GM19452 (cell line): Measurements from ENCODE around the gene UGT1A10.
"Not testable (repeated sequence)": the region's sequence is repeated elsewhere in the genome, so short reads cannot be mapped to it uniquely, and the experiment has no call there.

ENCODE experiments used
- ATAC-seq: cut with Tn5 transposase; IDR thresholded peaks from one replicate; pipeline ENCODE4 v1.9.1; 2021; ENCODE audit not compliant: unreplicated experiment

Gene UGT1A10

GRCh38 chr2:233736868-233737653 is 100.8 kb downstream of the UGT1A10 start:
- ATAC-seq = not testable (repeated sequence)

- ATAC-seq = no peak
These were observed 104.6 kb downstream of the UGT1A10 start for GRCh38 chr2:233740870-233741269.

DNA sequence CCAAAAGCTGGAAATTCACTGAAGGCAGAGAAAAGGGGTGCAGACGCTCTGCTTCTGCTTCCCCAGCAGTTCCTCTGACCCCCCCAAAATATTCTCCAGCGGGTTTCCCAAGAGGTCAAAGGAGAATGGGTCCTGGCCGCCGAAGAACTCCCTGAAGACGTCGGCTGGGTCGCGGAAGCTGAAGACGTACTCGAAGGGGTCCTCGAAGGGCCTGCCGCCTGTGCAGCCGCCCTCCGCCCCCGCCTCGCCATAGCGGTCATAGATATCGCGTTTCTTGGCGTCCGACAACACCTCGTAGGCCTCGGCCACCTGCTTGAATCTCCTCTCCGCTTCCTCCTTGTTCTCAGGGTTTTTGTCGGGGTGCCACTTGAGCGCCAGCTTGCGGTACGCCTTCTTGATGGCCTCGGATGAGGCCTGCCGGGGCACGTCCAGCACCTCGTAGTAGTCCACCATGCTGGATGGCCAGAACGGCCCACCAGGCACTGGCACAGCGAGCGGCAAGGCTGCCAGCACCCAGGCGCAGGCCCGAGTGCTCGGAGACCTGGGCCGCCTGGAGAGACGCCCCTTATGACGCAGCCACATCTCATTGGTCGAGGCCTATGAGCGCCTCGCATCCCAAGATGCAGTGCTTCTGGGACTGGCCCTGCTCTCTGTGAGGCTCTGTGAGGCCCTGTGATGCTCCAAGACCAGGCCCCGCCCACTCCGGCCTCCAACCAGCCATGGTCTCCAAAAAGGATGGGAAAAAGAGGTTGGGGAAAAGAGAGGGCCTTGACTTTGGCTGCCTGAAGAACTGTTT is 107.4 kb downstream of the UGT1A10 start:
- ATAC-seq = no peak

- ATAC-seq = no peak
These were observed 109.0 kb downstream of the UGT1A10 start for GRCh38 chr2:233745073-233745755.

DNA sequence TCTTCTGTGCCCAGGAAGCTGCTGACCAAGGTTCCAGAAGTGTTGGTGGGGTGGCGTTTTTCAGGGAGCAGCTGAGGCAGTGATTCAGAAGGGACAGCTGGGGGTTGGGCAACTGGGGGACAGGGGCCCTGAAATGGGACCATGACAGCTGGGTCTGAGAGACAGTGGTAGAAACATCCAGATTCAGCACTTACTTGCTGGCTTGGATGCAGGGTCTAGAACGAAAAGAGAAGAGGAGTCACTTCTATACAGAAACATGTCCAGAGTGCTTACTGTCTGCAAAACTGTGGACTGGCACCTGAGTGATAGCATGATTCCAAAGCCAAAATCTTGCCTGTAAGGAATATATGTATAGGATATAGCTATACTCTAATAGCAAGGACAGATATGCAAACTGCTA is 109.6 kb downstream of the UGT1A10 start:
- ATAC-seq = not testable (repeated sequence)

GRCh38 chr2:233746475-233747282 is 110.4 kb downstream of the UGT1A10 start:
- no peak for ATAC-seq

DNA sequence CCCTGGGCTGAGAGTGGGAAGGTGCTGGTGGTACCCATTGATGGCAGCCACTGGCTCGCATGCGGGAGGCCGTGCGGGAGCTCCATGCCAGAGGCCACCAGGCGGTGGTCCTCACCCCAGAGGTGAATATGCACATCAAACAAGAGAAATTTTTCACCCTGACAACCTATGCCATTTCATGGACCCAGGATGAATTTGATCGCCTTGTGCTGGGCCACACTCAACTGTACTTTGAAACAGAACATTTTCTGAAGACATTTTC is 111.0 kb downstream of the UGT1A10 start:
- ATAC-seq = no peak

- not testable (repeated sequence) for ATAC-seq
These were observed 114.4 kb downstream of the UGT1A10 start for GRCh38 chr2:233750689-233751088.

DNA sequence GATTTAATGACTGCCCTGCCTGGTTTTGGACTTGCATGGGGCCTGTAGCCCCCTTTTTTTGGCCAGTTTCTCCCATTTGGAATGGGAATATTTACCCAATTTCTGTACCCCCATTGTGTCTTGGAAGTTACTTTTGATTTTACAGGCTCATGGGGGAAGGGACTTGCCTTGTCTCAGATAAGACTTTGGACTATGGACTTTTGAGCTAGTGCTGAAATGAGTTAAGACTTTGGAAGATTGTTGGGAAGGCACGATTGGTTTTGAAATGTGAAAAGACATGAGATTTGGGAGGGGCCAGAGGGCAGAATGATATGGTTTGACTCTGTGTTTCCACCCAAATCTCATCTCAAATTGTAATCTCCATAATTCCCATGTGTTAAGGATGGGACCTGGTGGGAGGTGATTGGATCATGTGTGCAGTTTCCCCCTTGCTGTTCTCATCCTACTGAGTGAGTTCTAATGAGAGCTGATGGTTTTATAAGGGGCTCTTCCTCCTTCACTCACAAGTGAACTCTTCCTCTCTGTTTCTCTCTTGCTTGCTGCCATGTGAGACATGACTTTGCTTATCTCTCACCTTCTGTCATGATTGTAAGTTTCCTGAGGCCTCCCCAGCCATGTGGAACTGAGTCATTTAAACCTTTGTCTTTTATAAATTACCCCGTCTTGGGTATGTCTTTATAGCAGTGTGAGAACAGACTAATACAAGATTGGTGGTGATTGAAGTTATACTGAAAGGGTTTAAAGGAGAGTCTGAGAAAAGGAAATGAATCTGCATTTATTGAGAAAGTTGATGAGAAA is 115.2 kb downstream of the UGT1A10 start:
- ATAC-seq = not testable (repeated sequence)

DNA sequence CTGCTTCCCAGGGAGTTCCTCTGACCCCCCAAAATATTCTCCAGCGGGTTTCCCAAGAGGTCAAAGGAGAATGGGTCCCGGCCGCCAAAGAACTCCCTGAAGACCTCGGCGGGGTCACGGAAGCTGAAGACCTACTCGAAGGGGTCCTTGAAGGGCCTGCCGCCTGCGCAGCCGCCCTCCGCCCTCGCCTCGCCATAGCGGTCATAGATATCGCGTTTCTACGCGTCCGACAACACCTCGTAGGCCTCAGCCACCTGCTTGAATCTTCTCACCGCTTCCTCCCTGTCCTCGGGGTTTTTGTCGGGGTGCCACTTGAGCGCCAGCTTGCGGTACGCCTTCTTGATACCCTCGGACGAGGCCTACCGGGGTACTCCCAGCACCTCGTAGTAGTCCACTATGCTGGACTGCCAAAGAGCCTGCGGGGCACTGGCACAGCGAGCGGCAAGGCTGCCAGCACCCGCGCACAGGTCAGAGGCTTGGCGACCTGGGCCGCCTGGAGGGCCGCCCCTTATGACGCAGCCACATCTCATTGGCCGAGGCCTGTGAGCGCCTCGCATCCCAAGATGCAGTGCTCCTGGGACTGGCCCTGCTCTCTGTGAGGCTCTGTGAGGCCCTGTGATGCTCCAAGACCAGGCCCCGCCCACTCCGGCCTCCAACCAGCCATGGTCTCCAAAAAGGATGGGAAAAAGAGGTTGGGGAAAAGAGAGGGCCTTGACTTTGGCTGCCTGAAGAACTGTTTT is 118.8 kb downstream of the UGT1A10 start:
- ATAC-seq = no peak

GRCh38 chr2:233756429-233757081 is 120.3 kb downstream of the UGT1A10 start:
- no peak for ATAC-seq

DNA sequence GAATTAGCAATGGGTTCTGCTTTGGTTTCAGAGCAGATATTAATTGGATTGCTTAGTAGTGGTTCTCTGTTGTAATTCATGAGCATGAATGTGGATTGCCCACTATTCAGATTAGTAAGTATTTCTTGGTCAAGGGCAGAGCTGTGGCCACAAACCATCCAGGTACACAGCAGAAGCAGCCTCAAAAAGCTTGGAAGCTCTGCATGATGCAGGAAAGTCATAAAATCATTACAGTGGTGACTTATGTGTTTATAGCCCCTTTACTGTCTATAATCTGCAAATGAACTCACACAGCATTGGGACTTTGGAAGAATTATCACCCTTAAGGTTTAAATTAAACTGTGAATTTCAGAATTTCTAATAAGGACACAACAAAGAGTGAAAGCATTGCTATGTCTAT is 121.9 kb downstream of the UGT1A10 start:
- no peak for ATAC-seq

- ATAC-seq = no peak
These were observed 122.6 kb downstream of the UGT1A10 start for GRCh38 chr2:233758849-233759248.

DNA sequence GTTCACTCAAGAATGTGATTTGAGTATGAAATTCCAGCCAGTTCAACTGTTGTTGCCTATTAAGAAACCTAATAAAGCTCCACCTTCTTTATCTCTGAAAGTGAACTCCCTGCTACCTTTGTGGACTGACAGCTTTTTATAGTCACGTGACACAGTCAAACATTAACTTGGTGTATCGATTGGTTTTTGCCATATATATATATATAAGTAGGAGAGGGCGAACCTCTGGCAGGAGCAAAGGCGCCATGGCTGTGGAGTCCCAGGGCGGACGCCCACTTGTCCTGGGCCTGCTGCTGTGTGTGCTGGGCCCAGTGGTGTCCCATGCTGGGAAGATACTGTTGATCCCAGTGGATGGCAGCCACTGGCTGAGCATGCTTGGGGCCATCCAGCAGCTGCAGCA is 123.8 kb downstream of the UGT1A10 start, which contains the start of gene UGT1A1:
TSS of gene UGT1A1 (plus strand) at position 228 of the 400 bp plus-strand sequence. CDS start at position 246, 18 bp downstream.
- no peak for ATAC-seq

GRCh38 chr2:233761040-233761769 is 125.0 kb downstream of the UGT1A10 start:
- ATAC-seq = no peak

DNA sequence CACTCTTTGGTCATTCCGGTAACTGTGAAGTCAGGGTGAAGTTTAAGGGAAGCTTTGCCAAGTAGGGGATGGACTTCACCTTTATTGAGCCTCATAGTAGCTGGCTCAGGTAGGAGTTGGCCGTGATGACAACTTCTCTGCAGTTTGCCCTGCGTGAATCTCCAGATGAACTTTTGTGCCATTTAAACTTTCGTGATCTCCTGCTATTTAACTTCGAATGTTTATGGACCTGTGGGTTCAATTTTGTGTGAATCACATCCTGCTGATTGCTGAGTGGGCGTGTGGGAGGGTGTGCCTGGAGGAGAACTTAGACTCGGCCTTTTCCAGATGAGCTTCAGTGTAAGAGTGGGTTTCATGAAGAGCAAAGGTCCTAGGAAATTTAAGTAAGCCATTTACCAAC is 128.0 kb downstream of the UGT1A10 start:
- no peak for ATAC-seq

DNA sequence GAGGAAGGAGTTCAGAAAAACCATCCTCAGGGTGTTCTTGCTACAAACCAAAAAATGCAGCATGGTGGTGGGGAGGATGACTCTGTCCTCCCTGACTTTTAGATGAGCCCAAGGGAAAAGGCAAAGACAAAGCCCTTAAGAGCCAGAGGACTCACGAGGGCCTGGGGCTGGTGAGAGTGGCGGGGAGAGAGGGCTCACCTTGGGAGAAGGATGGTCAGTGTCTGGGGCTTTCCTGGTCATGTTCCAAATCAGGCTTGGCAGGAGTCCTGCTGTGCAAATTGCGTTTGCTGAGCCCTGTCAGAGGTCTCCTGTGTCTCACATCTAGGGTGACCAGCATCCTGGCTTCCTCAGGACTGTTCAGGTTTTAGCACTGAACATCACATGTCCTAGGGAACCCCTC is 128.5 kb downstream of the UGT1A10 start:
- no peak for ATAC-seq

DNA sequence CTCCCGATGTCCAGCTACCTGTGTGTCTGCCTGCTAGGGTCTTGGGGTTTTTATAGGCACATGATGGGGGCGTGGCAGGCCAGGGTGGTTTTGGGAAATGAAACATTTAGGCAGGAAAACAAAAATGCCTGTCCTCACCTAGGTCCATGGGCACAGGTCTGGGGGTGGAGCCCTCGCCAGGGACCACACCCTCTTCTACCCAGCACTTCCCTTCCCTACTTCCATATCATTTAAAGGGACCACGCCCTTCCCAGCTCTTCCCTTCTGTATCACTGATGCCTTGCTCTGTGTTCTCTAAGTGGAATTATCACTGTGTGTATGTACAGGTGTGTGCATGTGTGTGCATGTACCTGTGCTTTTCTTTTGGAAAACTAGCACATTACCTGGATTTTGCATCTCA is 130.2 kb downstream of the UGT1A10 start:
- no peak for ATAC-seq
